Kidney (tissue), 14 donors: Measurements from ENCODE around the gene DIRAS1. TPM values are rescaled to one million over a fixed set of nuclear protein-coding genes. Genes with fewer than 3 reads are reported as not detected.

ENCODE experiments used
- DNase-seq, 5 donors: peaks; one replicate each; pipeline ENCODE4 v3.0.0-alpha.2; 2013 to 2020
- FAIRE-seq: peaks from 2 replicates; lab custom pipeline; 2012; peaks lifted over from hg19 to GRCh38; lab: Jason Lieb, UNC
- H3K27ac ChIP-seq, 2 donors: one replicate each; pipeline ENCODE4 v1.7.0; 2013; ENCODE audit warnings: low read depth in 2 of 2, low read length in 2 of 2, inconsistent platforms in 1 of 2
- H3K27me3 ChIP-seq: one replicate; pipeline ENCODE4 v1.7.1; 2013; ENCODE audit warnings: low read length, inconsistent platforms; ENCODE audit not compliant: control insufficient read depth, insufficient read depth
- H3K36me3 ChIP-seq, 3 donors: one replicate each; pipeline versions ENCODE4 v1.7.0 to v1.7.1; 2013; ENCODE audit warnings: low read length in 3 of 3, control low read depth in 1 of 3, inconsistent platforms in 1 of 3; ENCODE audit not compliant: insufficient read depth in 3 of 3, control insufficient read depth in 2 of 3
- H3K4me1 ChIP-seq, 3 donors: one replicate each; pipeline versions ENCODE4 v1.7.0 to v1.7.1; 2013; ENCODE audit warnings: low read length in 3 of 3, inconsistent platforms in 1 of 3, low read depth in 1 of 3; ENCODE audit not compliant: control insufficient read depth in 2 of 3, insufficient read depth in 2 of 3
- H3K4me3 ChIP-seq, 3 donors: one replicate each; pipeline versions ENCODE4 v1.7.0 to v1.8.1; 2013; ENCODE audit warnings: low read length in 3 of 3, control low read depth in 1 of 3, inconsistent platforms in 1 of 3
- H3K9ac ChIP-seq, 3 donors: one replicate each; pipeline versions ENCODE4 v1.7.0 to v1.7.1; 2013; ENCODE audit warnings: low read length in 3 of 3, control low read depth in 1 of 3, inconsistent platforms in 1 of 3
- H3K9me3 ChIP-seq, 3 donors: one replicate each; pipeline versions ENCODE4 v1.7.0 to v1.7.1; 2013; ENCODE audit warnings: low read length in 3 of 3, control low read depth in 1 of 3, inconsistent platforms in 1 of 3; ENCODE audit not compliant: control insufficient read depth in 2 of 3, insufficient read depth in 1 of 3
- intact Hi-C: fragments of 100-400 bp; cut with DNase I; formaldehyde crosslinking; loops from one replicate; pipeline ENCODE4 v1.11.1; 2022
- polyA plus RNA-seq: library from polyadenylated mRNA; stranded (reverse); fragments of 350-450 nt; fragmentation: Illumina TruSeq; extraction: RNeasy Lipid Tissue Mini Kit (QIAGEN cat#74804); gene quantifications from one replicate; pipeline ENCODE4 v1.2.3, GENCODE V29; 2014; ENCODE audit warnings: low read depth, low replicate concordance; ENCODE audit not compliant: insufficient read depth
- total RNA-seq: library from RNA; stranded (reverse); fragmentation: NEBNext Ultra II Directional; extraction: Animal tissue kit (Norgen Biotek cat#: 25700); gene quantifications from one replicate; pipeline ENCODE4 v1.2.1, GENCODE V29; 2021
- TF ChIP-seq, protein P1 (sequence below): IDR thresholded peaks from 3 replicates; pipeline ENCODE4 v1.5.1; 2012; ENCODE audit warnings: mild to moderate bottlenecking, moderate library complexity, borderline replicate concordance; ENCODE audit not compliant: insufficient read depth; ENCODE audit errors: extremely low read depth
- donor health status: control.
- donor health status: control.
- donor health status: control.
- donor health status: control.
- donor health status: control.
- donor health status: DM: yes; HTN: yes; CAD: no.
- donor health status: Normal renal cell carcinoma (clear cell type).

DIRAS1 gene
- total and polyA plus RNA-seq, 2 donors from 2014 or later = 2.3 to 7.6 TPM

DNA sequence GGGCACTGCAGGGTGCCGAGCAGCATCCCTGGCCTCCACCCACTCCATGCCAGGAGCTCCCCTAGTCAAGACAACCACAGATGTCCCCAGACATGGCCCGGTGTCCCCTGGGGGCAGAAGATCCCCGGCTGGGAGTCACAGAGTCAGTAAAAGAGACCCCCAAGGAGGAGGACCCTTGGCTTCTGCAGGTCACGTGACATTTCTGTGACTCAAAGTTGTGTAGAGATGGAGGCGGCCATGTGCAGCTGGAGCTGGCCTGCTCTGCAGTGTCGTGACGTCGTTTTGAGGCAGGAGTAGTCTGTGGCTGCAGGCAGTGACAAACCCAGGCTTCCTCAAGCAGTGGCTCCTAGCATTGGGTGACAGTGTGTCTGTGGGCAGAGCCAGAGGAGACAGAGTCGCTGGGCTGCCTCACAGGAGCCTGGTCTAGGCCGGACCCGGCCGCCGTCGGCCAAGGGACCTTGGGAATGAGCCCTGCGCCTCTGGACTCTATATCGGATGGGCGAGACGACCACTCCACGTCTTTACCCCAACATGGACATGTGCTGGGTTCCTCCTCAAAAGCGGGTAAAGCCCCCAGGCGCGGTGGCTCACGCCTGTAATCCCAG lies 7.7 kb upstream of the DIRAS1 start:
- H3K36me3 ChIP-seq = no peaks in the 10 kb centered on the region
- no peak overlapping the region for H3K4me3 ChIP-seq
- H3K27me3 ChIP-seq = no peaks in the 10 kb centered on the region
- no peak overlapping the region for H3K9ac ChIP-seq
- H3K27ac ChIP-seq = no peak overlapping the region
- no peaks in the 10 kb centered on the region for H3K9me3 ChIP-seq
- intact Hi-C loops = no loop called here
- H3K4me1 ChIP-seq = peaks cover 0 to 1% (median 0%) of the 10 kb centered on the region in 3 donors
- FAIRE-seq (no peak), DNase-seq (no peak)
- TF ChIP-seq, protein P1, sequence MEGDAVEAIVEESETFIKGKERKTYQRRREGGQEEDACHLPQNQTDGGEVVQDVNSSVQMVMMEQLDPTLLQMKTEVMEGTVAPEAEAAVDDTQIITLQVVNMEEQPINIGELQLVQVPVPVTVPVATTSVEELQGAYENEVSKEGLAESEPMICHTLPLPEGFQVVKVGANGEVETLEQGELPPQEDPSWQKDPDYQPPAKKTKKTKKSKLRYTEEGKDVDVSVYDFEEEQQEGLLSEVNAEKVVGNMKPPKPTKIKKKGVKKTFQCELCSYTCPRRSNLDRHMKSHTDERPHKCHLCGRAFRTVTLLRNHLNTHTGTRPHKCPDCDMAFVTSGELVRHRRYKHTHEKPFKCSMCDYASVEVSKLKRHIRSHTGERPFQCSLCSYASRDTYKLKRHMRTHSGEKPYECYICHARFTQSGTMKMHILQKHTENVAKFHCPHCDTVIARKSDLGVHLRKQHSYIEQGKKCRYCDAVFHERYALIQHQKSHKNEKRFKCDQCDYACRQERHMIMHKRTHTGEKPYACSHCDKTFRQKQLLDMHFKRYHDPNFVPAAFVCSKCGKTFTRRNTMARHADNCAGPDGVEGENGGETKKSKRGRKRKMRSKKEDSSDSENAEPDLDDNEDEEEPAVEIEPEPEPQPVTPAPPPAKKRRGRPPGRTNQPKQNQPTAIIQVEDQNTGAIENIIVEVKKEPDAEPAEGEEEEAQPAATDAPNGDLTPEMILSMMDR = no peak

DNA sequence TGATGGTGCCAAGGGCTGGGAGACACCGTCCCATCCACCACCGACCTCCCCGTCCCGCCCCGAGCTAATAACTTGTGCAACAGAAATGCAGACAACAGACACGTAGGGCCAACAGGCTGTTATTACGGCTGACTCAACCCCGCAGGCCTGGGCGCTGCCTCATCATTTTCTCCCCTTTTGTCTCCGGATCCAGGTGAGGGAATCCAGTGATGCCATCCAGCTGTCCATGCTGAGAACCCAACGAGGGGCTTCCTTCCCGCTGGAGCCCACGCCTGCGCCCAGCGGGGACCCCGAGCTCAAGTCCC lies 6.4 kb upstream of the DIRAS1 start:
- Histone ChIP-seq H3K27me3 (no peaks in the 10 kb centered on the region), H3K4me1 (peaks cover 0 to 9% (median 0%) of the 10 kb centered on the region in 3 donors), H3K4me3 (no peak overlapping the region), H3K27ac (no peak overlapping the region), H3K9me3 (no peaks in the 10 kb centered on the region), H3K36me3 (no peaks in the 10 kb centered on the region), H3K9ac (no peak overlapping the region)
- intact Hi-C loops = no loop called here
- FAIRE-seq (no peak), DNase-seq (no peak)
- TF ChIP-seq, protein P1 = no peak

DNA sequence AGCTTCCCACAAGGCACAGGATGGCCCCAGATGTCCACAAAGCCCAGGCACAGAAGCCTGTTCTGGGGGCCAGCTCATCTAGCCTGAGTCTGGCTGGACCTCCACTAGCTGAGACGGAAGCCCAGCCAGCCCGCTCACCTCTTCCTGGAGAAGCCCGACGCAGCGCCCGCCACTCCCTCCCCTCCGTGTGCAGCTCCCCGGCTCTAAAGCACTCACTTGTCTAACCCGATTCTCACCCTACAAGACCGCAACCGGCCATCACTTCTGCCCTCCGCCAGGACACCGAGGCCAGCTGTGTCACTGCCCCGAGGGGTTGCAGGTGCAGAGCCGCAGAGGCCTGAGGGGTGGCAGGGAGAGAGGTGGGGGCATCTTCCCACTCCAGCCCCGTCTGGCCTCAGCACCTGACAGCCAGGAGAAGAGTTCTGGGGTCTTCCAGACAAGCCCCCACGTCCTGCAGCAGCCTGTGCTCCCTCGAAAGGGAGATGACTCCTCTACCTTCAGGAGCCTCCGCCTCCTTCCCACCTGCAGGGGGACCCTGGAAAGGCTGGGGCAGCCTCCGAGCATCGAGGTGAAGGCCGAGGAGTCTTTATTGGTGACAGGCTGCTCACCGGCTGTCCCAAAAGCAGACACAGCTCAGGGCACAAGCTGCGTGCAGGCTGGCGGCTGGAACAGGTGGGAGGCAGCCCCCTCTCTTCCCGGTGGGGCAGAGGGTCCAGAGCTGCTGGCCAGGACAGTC lies 5.9 kb upstream of the DIRAS1 start:
- H3K4me1 ChIP-seq = peaks cover 0 to 12% (median 0%) of the 10 kb centered on the region in 3 donors
- H3K4me3 ChIP-seq = no peak overlapping the region
- H3K9ac ChIP-seq = no peak overlapping the region
- DNase-seq (no peak), FAIRE-seq (no peak)
- no peaks in the 10 kb centered on the region for H3K9me3 ChIP-seq
- H3K27me3 ChIP-seq = peaks cover 3% of the 10 kb centered on the region
- H3K36me3 ChIP-seq = no peaks in the 10 kb centered on the region
- TF ChIP-seq, protein P1 = no peak
- no peak overlapping the region for H3K27ac ChIP-seq
- intact Hi-C loops = no loop called here
